ENCODE results near the gene ST8SIA6. TPM values are rescaled to one million over a fixed set of nuclear protein-coding genes. Genes with fewer than 3 reads are reported as not detected.
"Not testable (repeated sequence)": the region's sequence is repeated elsewhere in the genome, so short reads cannot be mapped to it uniquely, and the experiment has no call there.

ST8SIA6 gene
- total RNA-seq, 1 donor from 2014 or later, result not detected

DNA sequence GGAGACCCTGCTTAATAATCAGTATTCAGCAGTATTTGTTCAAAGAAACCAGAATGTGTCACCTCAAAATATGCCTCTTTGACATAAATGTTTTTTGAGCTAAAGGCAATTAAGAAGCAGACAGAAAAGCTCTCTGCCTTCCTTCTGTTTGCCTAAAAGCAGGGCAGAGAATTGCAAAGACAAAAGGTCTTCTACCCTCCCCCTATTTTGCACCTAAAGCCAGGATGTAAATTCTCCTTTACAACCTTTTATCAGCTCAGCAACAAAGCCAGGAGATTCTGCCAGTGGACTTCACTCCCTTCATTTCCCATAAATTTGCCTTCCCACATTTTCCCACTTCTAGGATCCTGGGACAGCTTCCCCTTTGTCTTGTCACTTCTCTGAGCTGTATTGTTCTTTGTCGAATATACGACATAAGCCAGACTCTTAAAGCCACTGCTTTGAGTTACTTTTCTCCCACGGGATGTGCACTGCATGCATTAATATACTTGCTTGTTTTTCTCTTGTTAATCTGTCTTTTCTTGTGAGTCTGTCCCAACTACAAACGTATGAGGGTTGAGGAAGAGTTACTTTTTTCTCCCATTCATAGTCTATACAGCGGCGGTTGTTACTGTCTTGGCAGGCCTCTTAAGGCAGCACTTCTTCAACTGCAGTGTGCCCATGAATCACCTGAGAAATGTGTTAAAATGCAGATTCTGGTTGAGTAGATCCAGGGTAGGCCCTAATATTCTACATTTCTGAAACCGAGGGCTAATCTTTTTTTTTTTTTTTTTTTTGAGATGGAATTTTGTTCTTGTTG, 48.2 kb downstream of the ST8SIA6 start:
- Mint-ChIP-seq H3K4me1 (ENCODE audit: low read depth, unreplicated experiment) (peaks cover 11% of the 10 kb centered on the region), H3K4me3 (ENCODE audit: unreplicated experiment) (no peak overlapping the region), H3K27ac (ENCODE audit: unreplicated experiment) (no peak overlapping the region), H3K9me3 (ENCODE audit: unreplicated experiment) (no peaks in the 10 kb centered on the region), H3K36me3 (ENCODE audit: unreplicated experiment) (no peaks in the 10 kb centered on the region), H3K27me3 (ENCODE audit: unreplicated experiment) (peaks cover 2% of the 10 kb centered on the region)
- TF ChIP-seq, protein P1, sequence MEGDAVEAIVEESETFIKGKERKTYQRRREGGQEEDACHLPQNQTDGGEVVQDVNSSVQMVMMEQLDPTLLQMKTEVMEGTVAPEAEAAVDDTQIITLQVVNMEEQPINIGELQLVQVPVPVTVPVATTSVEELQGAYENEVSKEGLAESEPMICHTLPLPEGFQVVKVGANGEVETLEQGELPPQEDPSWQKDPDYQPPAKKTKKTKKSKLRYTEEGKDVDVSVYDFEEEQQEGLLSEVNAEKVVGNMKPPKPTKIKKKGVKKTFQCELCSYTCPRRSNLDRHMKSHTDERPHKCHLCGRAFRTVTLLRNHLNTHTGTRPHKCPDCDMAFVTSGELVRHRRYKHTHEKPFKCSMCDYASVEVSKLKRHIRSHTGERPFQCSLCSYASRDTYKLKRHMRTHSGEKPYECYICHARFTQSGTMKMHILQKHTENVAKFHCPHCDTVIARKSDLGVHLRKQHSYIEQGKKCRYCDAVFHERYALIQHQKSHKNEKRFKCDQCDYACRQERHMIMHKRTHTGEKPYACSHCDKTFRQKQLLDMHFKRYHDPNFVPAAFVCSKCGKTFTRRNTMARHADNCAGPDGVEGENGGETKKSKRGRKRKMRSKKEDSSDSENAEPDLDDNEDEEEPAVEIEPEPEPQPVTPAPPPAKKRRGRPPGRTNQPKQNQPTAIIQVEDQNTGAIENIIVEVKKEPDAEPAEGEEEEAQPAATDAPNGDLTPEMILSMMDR (IDR thresholded peaks at IDR 0.05; ENCODE audit: partially characterized antibody, unreplicated experiment), result no peak
- DNase-seq, result no peak

DNA sequence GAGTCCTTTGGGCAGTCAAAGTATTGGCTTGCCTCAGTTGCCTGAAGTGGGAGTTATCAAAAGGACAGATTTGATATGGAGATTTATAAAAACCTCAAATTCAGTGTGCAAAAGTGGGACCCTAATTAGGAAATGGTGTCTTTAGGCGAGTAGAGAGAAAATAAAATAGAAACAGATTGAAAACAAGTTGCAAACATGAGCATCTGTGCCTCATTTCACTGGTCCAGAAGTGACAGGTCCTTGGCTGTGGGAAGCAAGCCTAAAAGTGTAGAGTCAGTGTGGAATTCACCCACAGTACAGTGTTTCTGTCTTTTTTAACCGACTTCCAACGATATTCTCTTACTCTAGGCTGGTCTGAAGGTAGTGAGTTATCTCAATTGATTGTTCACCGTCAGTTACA, 51.2 kb downstream of the ST8SIA6 start:
- peaks cover 2% of the 10 kb centered on the region for H3K27me3 Mint-ChIP-seq (ENCODE audit: unreplicated experiment)
- no peak overlapping the region for H3K4me3 Mint-ChIP-seq (ENCODE audit: unreplicated experiment)
- TF ChIP-seq, protein P1 (IDR thresholded peaks at IDR 0.05; ENCODE audit: partially characterized antibody, unreplicated experiment), result no peak
- H3K36me3 Mint-ChIP-seq (ENCODE audit: unreplicated experiment), result no peaks in the 10 kb centered on the region
- H3K4me1 Mint-ChIP-seq (ENCODE audit: low read depth, unreplicated experiment), result peaks cover 3% of the 10 kb centered on the region
- no peaks in the 10 kb centered on the region for H3K9me3 Mint-ChIP-seq (ENCODE audit: unreplicated experiment)
- no peak for DNase-seq
- no peak overlapping the region for H3K27ac Mint-ChIP-seq (ENCODE audit: unreplicated experiment)

DNA sequence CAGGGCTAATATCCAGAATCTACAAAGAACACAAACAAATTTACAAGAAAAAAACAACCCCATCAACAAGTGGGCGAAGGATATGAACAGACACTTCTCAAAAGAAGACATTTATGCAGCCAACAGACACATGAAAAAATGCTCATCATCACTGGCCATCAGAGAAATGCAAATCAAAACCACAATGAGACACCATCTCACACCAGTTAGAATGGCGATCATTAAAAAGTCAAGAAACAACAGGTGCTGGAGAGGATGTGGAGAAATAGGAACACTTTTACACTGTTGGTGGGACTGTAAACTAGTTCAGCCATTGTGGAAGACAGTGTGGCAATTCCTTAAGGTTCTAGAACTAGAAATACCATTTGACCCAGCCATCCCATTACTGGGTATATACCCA, 52.4 kb downstream of the ST8SIA6 start:
- not testable (repeated sequence) for DNase-seq; H3K27ac Mint-ChIP-seq (ENCODE audit: unreplicated experiment); H3K4me1 Mint-ChIP-seq (ENCODE audit: low read depth, unreplicated experiment); H3K36me3 Mint-ChIP-seq (ENCODE audit: unreplicated experiment); H3K4me3 Mint-ChIP-seq (ENCODE audit: unreplicated experiment); H3K9me3 Mint-ChIP-seq (ENCODE audit: unreplicated experiment); H3K27me3 Mint-ChIP-seq (ENCODE audit: unreplicated experiment)

DNA sequence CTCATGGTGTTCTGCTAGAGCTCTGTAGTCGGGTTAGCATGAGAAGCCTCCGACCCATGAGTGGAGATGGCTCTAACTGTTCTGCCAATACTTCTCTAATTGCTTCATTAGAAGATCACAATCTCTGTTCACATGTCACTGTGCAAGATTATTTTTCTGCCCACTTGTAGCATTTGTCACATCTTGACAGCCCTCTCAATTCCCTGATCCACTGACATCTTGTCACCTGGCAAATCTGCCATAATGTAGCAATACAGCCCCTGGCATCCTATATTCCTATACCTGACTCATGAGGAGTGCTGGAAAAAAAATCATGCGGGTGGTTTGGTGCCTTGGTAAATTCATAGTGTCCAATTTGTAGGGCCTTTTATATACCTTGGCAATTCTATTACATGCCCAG, 58.4 kb downstream of the ST8SIA6 start:
- TF ChIP-seq, protein P1 (IDR thresholded peaks at IDR 0.05; ENCODE audit: partially characterized antibody, unreplicated experiment), result no peak
- no peak for DNase-seq
- Mint-ChIP-seq H3K4me1 (ENCODE audit: low read depth, unreplicated experiment) (no peaks in the 10 kb centered on the region), H3K9me3 (ENCODE audit: unreplicated experiment) (no peaks in the 10 kb centered on the region), H3K27me3 (ENCODE audit: unreplicated experiment) (peaks cover 1% of the 10 kb centered on the region), H3K4me3 (ENCODE audit: unreplicated experiment) (no peak overlapping the region), H3K27ac (ENCODE audit: unreplicated experiment) (no peak overlapping the region), H3K36me3 (ENCODE audit: unreplicated experiment) (no peaks in the 10 kb centered on the region)

DNA sequence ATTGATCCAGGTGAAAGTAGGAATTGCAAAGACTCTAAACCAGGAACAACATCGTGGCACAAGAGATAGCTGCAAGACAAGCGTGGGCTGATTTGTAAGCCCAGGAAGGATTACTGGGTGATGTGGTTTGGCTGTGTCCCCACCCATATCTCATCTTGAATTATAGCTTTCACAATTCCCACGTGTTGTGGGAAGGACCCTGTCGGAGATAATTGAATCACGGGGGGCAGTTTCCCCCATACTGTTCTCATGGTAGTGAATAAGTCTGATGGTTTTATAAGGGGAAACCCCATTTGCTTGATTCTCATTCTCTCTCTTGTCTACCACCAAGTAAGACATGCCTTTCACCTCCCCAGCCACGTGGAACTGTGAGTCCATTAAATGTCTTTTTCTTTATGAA, 59.5 kb downstream of the ST8SIA6 start:
- H3K4me1 Mint-ChIP-seq (ENCODE audit: low read depth, unreplicated experiment), result no peaks in the 10 kb centered on the region
- H3K36me3 Mint-ChIP-seq (ENCODE audit: unreplicated experiment), result no peaks in the 10 kb centered on the region
- H3K9me3 Mint-ChIP-seq (ENCODE audit: unreplicated experiment), result no peaks in the 10 kb centered on the region
- H3K4me3 Mint-ChIP-seq (ENCODE audit: unreplicated experiment), result no peak overlapping the region
- DNase-seq, result no peak
- TF ChIP-seq, protein P1 (IDR thresholded peaks at IDR 0.05; ENCODE audit: partially characterized antibody, unreplicated experiment), result no peak
- H3K27me3 Mint-ChIP-seq (ENCODE audit: unreplicated experiment), result peaks cover 1% of the 10 kb centered on the region
- no peak overlapping the region for H3K27ac Mint-ChIP-seq (ENCODE audit: unreplicated experiment)

Measured in glutamatergic neuron (in vitro differentiated cells).